ENCODE measurements around the gene GABRB3. TPM values are rescaled to one million over a fixed set of nuclear protein-coding genes. Genes with fewer than 3 reads are reported as not detected.

Gene GABRB3
- total RNA-seq, 4 donors from 2014 or later = under 0.01 to 1.9 (median 0.77) TPM

- no peak for TF ChIP-seq CTCF (IDR thresholded peaks at IDR 0.05; ENCODE audit: low read depth)
These were observed 36.2 kb downstream of the GABRB3 start for GRCh38 chr15:26736502-26737248.

- no peak for TF ChIP-seq CTCF (IDR thresholded peaks at IDR 0.05; ENCODE audit: low read depth)
These were observed 40.9 kb downstream of the GABRB3 start for GRCh38 chr15:26731965-26732364.

- TF ChIP-seq CTCF (IDR thresholded peaks at IDR 0.05; ENCODE audit: low read depth) = no peak
These were observed 43.3 kb downstream of the GABRB3 start for GRCh38 chr15:26729581-26729980.

GRCh38 chr15:26729030-26729429 is 43.8 kb downstream of the GABRB3 start:
- no peak for TF ChIP-seq CTCF (IDR thresholded peaks at IDR 0.05; ENCODE audit: low read depth)

- TF ChIP-seq CTCF (IDR thresholded peaks at IDR 0.05; ENCODE audit: low read depth) = no peak
These were observed 48.3 kb downstream of the GABRB3 start for GRCh38 chr15:26724381-26725150.

- no peak for TF ChIP-seq CTCF (IDR thresholded peaks at IDR 0.05; ENCODE audit: low read depth)
These were observed 50.2 kb downstream of the GABRB3 start for GRCh38 chr15:26722621-26723160.
